Activated CD8-positive, alpha-beta memory T cell treated with anti-CD3 and anti-CD28 coated beads for 1 hour (primary cell): ENCODE measurements around the gene ANKRD50.

Experiments used
- DNase-seq, 2 donors: peaks; one replicate each; pipeline ENCODE4 v3.0.0-alpha.2; 2020; ENCODE audit warnings: low read depth in 1 of 2; ENCODE audit errors: extremely low read depth in 1 of 2

The ANKRD50 gene

GRCh38 chr4:124708517-124709300 lies 3.8 kb downstream of the ANKRD50 start:
- DNase-seq: no peak

- DNase-seq: no peak
These were observed 7.1 kb downstream of the ANKRD50 start for GRCh38 chr4:124705393-124705792.

GRCh38 chr4:124703154-124703553 lies 9.4 kb downstream of the ANKRD50 start:
- no peak for DNase-seq

- no peak for DNase-seq
These were observed 15.1 kb downstream of the ANKRD50 start for GRCh38 chr4:124697441-124697840.

- DNase-seq: no peak
These were observed 16.4 kb downstream of the ANKRD50 start for GRCh38 chr4:124696182-124696581.

GRCh38 chr4:124694946-124695598 lies 17.5 kb downstream of the ANKRD50 start:
- DNase-seq: no peak

GRCh38 chr4:124694306-124694705 lies 18.2 kb downstream of the ANKRD50 start:
- no peak for DNase-seq

GRCh38 chr4:124691801-124692200 lies 20.7 kb downstream of the ANKRD50 start:
- no peak for DNase-seq

GRCh38 chr4:124686279-124686678 lies 26.3 kb downstream of the ANKRD50 start:
- no peak for DNase-seq

- no peak for DNase-seq
These were observed 26.7 kb downstream of the ANKRD50 start for GRCh38 chr4:124685851-124686250.

GRCh38 chr4:124684301-124684700 lies 28.2 kb downstream of the ANKRD50 start:
- no peak for DNase-seq

- no peak for DNase-seq
These were observed 30.1 kb downstream of the ANKRD50 start for GRCh38 chr4:124682384-124682783.

- no peak for DNase-seq
These were observed 46.0 kb downstream of the ANKRD50 start for GRCh38 chr4:124666496-124666895.

GRCh38 chr4:124658795-124659194 lies 53.7 kb downstream of the ANKRD50 start:
- DNase-seq: no peak

- no peak for DNase-seq
These were observed 61.9 kb downstream of the ANKRD50 start for GRCh38 chr4:124650614-124651013.

GRCh38 chr4:124647599-124647998 lies 64.9 kb downstream of the ANKRD50 start:
- DNase-seq: no peak

- no peak for DNase-seq
These were observed 67.9 kb downstream of the ANKRD50 start for GRCh38 chr4:124644621-124645020.

- no peak for DNase-seq
These were observed 69.7 kb downstream of the ANKRD50 start for GRCh38 chr4:124642846-124643245.

GRCh38 chr4:124641715-124642381 lies 70.7 kb downstream of the ANKRD50 start:
- no peak for DNase-seq

- DNase-seq: no peak
These were observed 72.4 kb downstream of the ANKRD50 start for GRCh38 chr4:124640022-124640730.

- no peak for DNase-seq
These were observed 75.2 kb downstream of the ANKRD50 start for GRCh38 chr4:124637321-124637720.
